A549 treated with AZD2906 at 1 μM for 4 hours (cell line): ENCODE measurements around the gene AKAP10. TPM values are rescaled to one million over a fixed set of nuclear protein-coding genes. Genes with fewer than 3 reads are reported as not detected.

Experiments
- total RNA-seq: library from RNA; stranded (reverse); fragments of 200-300 nt; extraction: Qiagen RNA extraction; gene quantifications from 5 replicates; pipeline ENCODE4 v1.2.3, GENCODE V29; 2022

The AKAP10 gene, protein sequence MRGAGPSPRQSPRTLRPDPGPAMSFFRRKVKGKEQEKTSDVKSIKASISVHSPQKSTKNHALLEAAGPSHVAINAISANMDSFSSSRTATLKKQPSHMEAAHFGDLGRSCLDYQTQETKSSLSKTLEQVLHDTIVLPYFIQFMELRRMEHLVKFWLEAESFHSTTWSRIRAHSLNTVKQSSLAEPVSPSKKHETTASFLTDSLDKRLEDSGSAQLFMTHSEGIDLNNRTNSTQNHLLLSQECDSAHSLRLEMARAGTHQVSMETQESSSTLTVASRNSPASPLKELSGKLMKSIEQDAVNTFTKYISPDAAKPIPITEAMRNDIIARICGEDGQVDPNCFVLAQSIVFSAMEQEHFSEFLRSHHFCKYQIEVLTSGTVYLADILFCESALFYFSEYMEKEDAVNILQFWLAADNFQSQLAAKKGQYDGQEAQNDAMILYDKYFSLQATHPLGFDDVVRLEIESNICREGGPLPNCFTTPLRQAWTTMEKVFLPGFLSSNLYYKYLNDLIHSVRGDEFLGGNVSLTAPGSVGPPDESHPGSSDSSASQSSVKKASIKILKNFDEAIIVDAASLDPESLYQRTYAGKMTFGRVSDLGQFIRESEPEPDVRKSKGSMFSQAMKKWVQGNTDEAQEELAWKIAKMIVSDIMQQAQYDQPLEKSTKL
- 21.0 to 25.0 TPM (median 24.4 TPM) in 5 replicates for total RNA-seq

DNA sequence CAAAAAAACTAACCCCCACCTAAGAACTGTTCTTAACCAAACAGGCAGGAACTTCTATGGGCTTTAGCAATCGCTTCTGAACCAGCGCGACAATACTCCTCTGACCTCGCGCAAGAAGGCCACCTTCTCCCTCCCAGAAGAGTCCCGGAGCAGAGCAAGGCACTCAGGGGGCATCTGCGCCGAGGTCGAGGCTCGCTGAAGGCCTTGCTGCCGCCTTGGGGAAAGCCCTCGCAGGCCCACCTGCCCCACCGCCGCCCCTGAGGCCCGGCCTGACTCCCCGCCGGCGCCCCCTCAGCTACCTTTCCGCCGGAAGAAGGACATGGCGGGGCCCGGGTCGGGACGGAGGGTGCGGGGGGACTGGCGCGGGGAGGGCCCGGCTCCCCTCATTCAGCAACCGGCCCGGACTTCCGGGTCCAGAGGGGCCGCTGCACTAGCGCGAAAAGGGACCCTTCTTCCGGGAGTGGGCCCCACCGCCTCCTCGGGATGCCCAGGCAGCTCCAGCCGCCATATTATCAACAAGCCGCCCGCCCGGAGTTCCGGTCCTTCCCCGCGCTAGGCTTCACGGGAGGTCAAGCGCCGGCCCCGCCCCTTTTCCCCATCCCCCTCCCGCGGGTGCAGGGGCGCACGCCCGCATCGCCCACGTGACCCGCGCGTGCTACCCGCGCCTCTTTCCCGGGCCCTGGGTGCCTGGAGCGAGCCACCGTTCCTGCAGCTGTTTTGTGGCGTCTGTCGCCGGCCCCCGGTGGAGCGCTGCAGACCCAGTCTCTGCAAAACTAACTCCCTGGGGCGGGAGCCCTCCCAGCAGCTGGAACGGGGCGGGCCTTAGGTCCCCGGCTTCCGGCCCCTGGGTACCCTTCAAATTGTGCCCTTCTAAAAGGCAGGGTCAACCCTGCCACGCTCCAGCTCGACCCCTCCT is at the start of gene AKAP10:
Gene AKAP10 (minus strand): TSS at position 536 of the 916 bp plus-strand sequence. CDS start 149 bp downstream, at position 387.

DNA sequence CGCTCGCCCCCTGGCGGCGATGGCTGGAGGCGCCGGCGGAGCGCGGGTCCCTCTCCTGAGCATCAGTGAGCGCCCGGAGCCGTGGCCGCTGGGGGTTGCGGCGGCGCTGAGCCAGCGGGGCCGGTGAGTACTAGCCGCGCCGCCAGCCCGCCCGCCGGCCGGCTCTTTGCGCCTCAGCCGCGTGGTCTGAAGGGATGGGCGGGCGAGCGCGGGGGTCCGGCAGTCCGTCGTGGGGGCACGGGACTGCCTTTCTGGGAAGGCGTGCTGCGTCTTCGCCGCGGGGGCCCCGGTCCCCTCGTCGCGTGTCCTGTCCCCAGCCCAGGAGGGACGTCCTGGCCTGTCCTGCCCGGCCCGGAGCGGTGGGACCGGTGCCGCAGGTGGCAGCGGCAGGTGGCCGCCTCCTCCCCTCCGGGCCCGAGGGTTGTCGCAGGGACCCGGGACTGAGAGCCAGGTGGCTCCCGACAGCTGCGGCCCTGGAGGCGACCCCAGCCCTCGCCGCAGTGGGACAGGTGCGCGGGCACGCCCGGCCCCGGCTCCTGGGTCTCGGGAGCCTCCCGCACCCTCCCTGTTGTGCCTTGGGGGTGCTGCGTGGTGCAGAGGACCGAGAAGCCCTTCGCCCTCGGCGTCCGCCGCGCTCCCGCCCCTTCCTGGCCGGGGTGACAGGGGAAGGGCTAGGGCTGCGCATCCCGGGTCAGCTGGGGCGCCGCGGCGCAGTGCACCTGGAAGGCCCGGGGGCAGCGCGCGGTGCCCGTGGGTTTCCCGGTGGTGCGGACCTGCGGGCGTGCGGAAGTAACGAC is 31.9 kb upstream of the AKAP10 start, which contains the start of gene SPECC1:
Gene SPECC1 (plus strand): TSS at position 58 of the 797 bp plus-strand sequence. CDS start 87,293 bp downstream, outside the sequence.

DNA sequence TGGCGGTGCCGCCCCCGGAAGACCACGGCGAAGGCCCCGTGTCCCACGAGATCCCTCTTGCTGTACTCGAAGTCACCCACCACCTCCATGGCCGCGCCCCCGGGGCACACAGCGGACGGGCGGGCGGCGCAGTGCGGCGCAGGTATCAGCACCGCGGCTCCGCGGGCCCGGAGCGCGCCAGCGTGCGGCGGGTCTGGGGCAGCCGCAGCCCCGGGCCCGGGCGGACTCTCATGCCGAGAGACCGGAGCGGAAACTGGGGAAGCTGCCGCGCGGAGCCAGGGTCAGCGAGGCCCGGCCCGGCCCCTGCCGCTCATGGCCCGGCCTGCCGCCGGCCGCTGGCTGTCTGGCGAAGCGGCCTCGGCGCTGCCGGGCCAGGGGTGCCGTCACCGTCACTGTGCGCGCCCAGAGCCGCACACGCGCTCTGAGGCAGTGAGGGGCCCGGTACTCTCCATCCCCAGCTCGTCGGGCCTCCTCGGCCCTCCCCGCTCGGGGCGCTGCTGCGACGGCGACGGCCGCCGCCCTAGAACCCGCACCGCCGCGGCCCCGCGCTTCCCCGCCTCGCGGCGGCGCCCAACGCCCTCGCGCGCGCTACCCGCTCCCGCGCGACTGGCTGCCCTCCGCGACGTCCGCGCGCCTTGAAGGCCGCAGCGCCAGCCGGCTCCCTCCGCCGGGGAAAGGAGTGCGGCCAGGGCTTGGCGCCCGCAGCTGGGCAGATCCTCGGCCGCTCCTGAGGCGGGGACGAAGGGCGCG is 110.1 kb downstream of the AKAP10 start, which contains the start of gene ULK2:
Gene ULK2 (minus strand): TSS at position 608 of the 750 bp plus-strand sequence. CDS start 519 bp downstream, at position 89.

Other genes with a start within 250 kb of the AKAP10 start
- 780 to 1,158 TPM (median 793 TPM) in 5 replicates for gene ALDH3A1, start 229.5 kb downstream of the AKAP10 start, total RNA-seq
- gene ULK2, start 109.9 kb downstream of the AKAP10 start, total RNA-seq = 12.7 to 18.8 TPM (median 16.6 TPM) in 5 replicates
- 42.5 to 62.8 TPM (median 45.8 TPM) in 5 replicates for gene SPECC1, start 31.5 kb upstream of the AKAP10 start, total RNA-seq